HEK293 (cell line): Measurements from ENCODE around the gene TRIM44.

Experiments
- CTCF ChIP-seq: fragments of 450-650 bp; formaldehyde crosslinking; IDR thresholded peaks from 2 replicates; pipeline ENCODE4 v1.5.1; 2016; ENCODE audit warnings: missing biosample characterization, missing genetic modification characterization
- GFI1B ChIP-seq: fragments of 450-650 bp; formaldehyde crosslinking; IDR thresholded peaks from 2 replicates; pipeline ENCODE4 v1.5.1; 2016; ENCODE audit warnings: missing biosample characterization, missing genetic modification characterization
- KLF16 ChIP-seq: fragments of 450-650 bp; formaldehyde crosslinking; IDR thresholded peaks from 2 replicates; pipeline ENCODE4 v1.5.1; 2017; ENCODE audit warnings: missing biosample characterization, missing genetic modification characterization
- KLF17 ChIP-seq: fragments of 450-650 bp; formaldehyde crosslinking; IDR thresholded peaks from 2 replicates; pipeline ENCODE4 v1.5.1; 2016; ENCODE audit warnings: missing biosample characterization, missing genetic modification characterization
- TRIM28 ChIP-seq: IDR thresholded peaks from 2 replicates; pipeline ENCODE4 v1.6.1; 2011; ENCODE audit warnings: low read length, control low read depth, borderline replicate concordance
- YY1 ChIP-seq: fragments of 450-650 bp; formaldehyde crosslinking; IDR thresholded peaks from 2 replicates; pipeline ENCODE4 v1.5.1; 2018; ENCODE audit warnings: missing biosample characterization, missing genetic modification characterization
- ZNF138 ChIP-seq: fragments of 450-650 bp; formaldehyde crosslinking; IDR thresholded peaks from 2 replicates; pipeline ENCODE4 v1.5.1; 2016; ENCODE audit warnings: missing biosample characterization, missing genetic modification characterization, borderline replicate concordance
- ZNF274 ChIP-seq, 2 experiments: fragments of 200-500 bp in 1 of 2; fragments of 450-650 bp in 1 of 2; sonication (Bioruptor generic) in 1 of 2; formaldehyde crosslinking in 1 of 2; IDR thresholded peaks; 2 replicates each; pipeline versions ENCODE4 v1.5.1 to v1.6.1; 2014 to 2016; ENCODE audit warnings: borderline replicate concordance in 1 of 2, inconsistent platforms in 1 of 2, low read length in 1 of 2, missing biosample characterization in 1 of 2, missing genetic modification characterization in 1 of 2
- ZNF785 ChIP-seq: fragments of 450-650 bp; formaldehyde crosslinking; IDR thresholded peaks from 2 replicates; pipeline ENCODE4 v1.5.1; 2016; ENCODE audit warnings: missing biosample characterization, missing genetic modification characterization
- TF ChIP-seq, protein P1 (sequence below): sonication (generic); formaldehyde crosslinking; IDR thresholded peaks from 2 replicates; pipeline ENCODE4 v1.8.1; 2022; ENCODE audit warnings: mild to moderate bottlenecking, moderate library complexity, missing genetic modification reagents

GRCh38 chr11:35650006-35650405 is 12.6 kb upstream of the TRIM44 start:
- TF ChIP-seq GFI1B (no peak), KLF16 (tag by site-specific recombination) (no peak), CTCF (tag by site-specific recombination) (no peak), ZNF138 (tag by site-specific recombination) (no peak), KLF17 (tag by site-specific recombination) (no peak), TRIM28 (no peak), YY1 (no peak), ZNF274 (IDR thresholded peaks at IDR 0.05; ENCODE audit: low read length) (no peak), ZNF274 (tag by site-specific recombination; IDR thresholded peaks at IDR 0.05; ENCODE audit: borderline replicate concordance) (no peak), ZNF785 (tag by site-specific recombination) (no peak)
- TF ChIP-seq, protein P1, sequence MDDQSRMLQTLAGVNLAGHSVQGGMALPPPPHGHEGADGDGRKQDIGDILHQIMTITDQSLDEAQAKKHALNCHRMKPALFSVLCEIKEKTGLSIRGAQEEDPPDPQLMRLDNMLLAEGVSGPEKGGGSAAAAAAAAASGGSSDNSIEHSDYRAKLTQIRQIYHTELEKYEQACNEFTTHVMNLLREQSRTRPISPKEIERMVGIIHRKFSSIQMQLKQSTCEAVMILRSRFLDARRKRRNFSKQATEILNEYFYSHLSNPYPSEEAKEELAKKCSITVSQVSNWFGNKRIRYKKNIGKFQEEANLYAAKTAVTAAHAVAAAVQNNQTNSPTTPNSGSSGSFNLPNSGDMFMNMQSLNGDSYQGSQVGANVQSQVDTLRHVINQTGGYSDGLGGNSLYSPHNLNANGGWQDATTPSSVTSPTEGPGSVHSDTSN = no peak
